Body of pancreas (tissue), 4 donors: Measurements from ENCODE around the gene CRACDL. TPM values are rescaled to one million over a fixed set of nuclear protein-coding genes. Genes with fewer than 3 reads are reported as not detected.

Experiments
- ATAC-seq: fragments of 150-250 bp; one replicate; pipeline ENCODE4 v1.9.1; 2016
- DNase-seq, 4 donors: peaks; one replicate each; pipeline ENCODE4 v3.0.0-alpha.2; 2019
- H3K27ac ChIP-seq, 4 donors: fragments of 200-600 bp; sonication (generic); 1 replicate in 3 of 4; 2 replicates in 1 of 4; pipeline versions ENCODE4 v1.5.1 to v1.6.1; 2016 to 2019; ENCODE audit warnings: mild to moderate bottlenecking in 1 of 4, mixed read lengths in 1 of 4, moderate library complexity in 1 of 4
- H3K27me3 ChIP-seq, 2 donors: fragments of 200-600 bp; sonication (generic); one replicate each; pipeline ENCODE4 v1.6.0; 2016; ENCODE audit warnings: mild to moderate bottlenecking in 1 of 2
- H3K36me3 ChIP-seq, 2 donors: fragments of 200-600 bp; sonication (generic); replicated peaks in 1 of 2; 2 replicates each; pipeline ENCODE4 v1.5.1; 2016; ENCODE audit warnings: low read depth in 2 of 2; ENCODE audit not compliant: insufficient read depth in 1 of 2
- H3K4me1 ChIP-seq: fragments of 200-600 bp; sonication (generic); one replicate; pipeline ENCODE4 v1.6.0; 2016
- H3K4me3 ChIP-seq, 2 donors: fragments of 200-600 bp; sonication (generic); 1 replicate in 1 of 2; 2 replicates in 1 of 2; pipeline ENCODE4 v1.5.1; 2016 to 2019
- H3K9me3 ChIP-seq, 3 donors: fragments of 200-600 bp; sonication (generic); 1 replicate in 2 of 3; 2 replicates in 1 of 3; pipeline ENCODE4 v1.5.1; 2016
- POLR2A ChIP-seq, 3 donors: fragments of 450-650 bp; IDR thresholded peaks; one replicate each; pipeline ENCODE4 v1.6.1; 2016; ENCODE audit warnings: antibody characterized with exemption in 3 of 3, mild to moderate bottlenecking in 2 of 3
- WGBS, 2 donors: methylation state at CpG; one replicate each; pipeline ENCODE4 v1.1.5; 2017; 5-methylcytosine and 5-hydroxymethylcytosine counted together
- intact Hi-C: fragments of 100-400 bp; cut with DNase I; formaldehyde crosslinking; loops from one replicate; pipeline ENCODE4 v1.15.1; 2023
- total RNA-seq, 2 donors: library from RNA; depleted of rRNA; stranded (reverse); fragments of >200 nt; gene quantifications; one replicate each; pipeline ENCODE4 v1.1.0, GENCODE V29; 2016
- TF ChIP-seq, protein P1 (sequence below), 7 experiments: fragments of 450-650 bp in 4 of 7; fragments of 200-600 bp in 3 of 7; sonication (generic) in 3 of 7; IDR thresholded peaks; one replicate each; pipeline ENCODE4 v1.5.1; 2016 to 2019; ENCODE audit warnings: antibody characterized with exemption in 7 of 7

CRACDL gene
- total RNA-seq, 2 donors from 2014 or later = 14.8 to 22.1 TPM

DNA sequence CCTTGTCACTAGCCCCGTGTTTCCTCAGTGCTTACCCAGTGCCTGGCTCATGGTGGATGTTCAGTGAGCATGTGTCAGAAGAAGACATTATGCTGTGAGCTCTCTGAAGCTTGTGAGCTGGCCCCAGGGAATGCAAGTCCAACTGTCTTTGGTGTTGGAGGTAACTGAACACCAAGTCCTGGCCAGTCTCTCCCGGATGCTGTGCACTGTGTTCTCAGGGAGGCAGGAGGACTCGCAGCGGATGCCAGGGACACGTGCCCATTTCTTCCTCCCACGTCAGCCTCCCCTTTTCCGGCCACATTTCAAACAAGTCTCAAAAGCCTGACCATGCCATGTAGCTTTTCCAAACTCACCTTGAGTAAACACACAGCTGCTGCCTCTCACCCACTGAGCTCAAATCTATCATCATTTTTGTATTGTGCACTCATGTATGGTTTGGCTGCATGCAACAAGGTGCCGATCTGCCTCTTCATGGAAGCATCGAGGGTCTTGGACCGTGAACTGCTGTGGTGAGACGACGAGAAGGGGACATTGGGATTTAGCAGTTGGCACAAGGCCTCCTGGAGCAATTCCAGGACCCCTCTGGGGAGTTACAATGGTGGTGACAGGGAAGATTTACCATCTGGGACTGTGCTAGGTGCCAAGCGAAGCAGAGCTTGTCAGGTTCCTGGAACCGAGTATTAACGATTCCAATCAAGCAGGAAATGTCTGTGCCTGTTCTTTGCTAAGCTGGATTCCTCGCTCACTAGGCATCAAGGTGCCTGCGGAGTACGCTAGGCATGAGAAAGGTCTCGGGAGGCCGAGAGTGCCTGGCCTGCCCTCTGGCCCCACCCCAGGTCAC, 160.7 kb downstream of the CRACDL start:
- H3K36me3 ChIP-seq = no peaks in the 10 kb centered on the region
- peak overlapping the region; percentile 37 to 85 (median 74) for H3K27ac ChIP-seq
- 62 to 68% methylated on average over 14 to 20 of the region's 20 CpGs for WGBS, 2 donors
- peak in 3 of 4 donors; percentile 50 to 89 (median 53) for DNase-seq
- TF ChIP-seq, protein P1, sequence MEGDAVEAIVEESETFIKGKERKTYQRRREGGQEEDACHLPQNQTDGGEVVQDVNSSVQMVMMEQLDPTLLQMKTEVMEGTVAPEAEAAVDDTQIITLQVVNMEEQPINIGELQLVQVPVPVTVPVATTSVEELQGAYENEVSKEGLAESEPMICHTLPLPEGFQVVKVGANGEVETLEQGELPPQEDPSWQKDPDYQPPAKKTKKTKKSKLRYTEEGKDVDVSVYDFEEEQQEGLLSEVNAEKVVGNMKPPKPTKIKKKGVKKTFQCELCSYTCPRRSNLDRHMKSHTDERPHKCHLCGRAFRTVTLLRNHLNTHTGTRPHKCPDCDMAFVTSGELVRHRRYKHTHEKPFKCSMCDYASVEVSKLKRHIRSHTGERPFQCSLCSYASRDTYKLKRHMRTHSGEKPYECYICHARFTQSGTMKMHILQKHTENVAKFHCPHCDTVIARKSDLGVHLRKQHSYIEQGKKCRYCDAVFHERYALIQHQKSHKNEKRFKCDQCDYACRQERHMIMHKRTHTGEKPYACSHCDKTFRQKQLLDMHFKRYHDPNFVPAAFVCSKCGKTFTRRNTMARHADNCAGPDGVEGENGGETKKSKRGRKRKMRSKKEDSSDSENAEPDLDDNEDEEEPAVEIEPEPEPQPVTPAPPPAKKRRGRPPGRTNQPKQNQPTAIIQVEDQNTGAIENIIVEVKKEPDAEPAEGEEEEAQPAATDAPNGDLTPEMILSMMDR (IDR thresholded peaks at IDR 0.05) = no peak
- TF ChIP-seq POLR2A (IDR thresholded peaks at IDR 0.05) = no peak
- ATAC-seq = peak; percentile 65
- intact Hi-C loops = no loop called here
- no peak overlapping the region for H3K4me3 ChIP-seq
- no peaks in the 10 kb centered on the region for H3K27me3 ChIP-seq
- peaks cover 7% of the 10 kb centered on the region for H3K4me1 ChIP-seq
- no peaks in the 10 kb centered on the region for H3K9me3 ChIP-seq

GRCh38 chr2:98773907-98774306, 162.1 kb downstream of the CRACDL start:
- ATAC-seq (no peak), DNase-seq (no peak)
- intact Hi-C loops = no loop called here
- peaks cover 19% of the 10 kb centered on the region for H3K4me1 ChIP-seq
- TF ChIP-seq, protein P1 (IDR thresholded peaks at IDR 0.05) = no peak
- TF ChIP-seq POLR2A (IDR thresholded peaks at IDR 0.05) = no peak
- H3K36me3 ChIP-seq = no peaks in the 10 kb centered on the region
- no peak overlapping the region for H3K27ac ChIP-seq
- no peaks in the 10 kb centered on the region for H3K27me3 ChIP-seq
- no peak overlapping the region for H3K4me3 ChIP-seq
- WGBS, 2 donors = 94 to 95% methylated on average over 4 of the region's 4 CpGs
- H3K9me3 ChIP-seq = no peaks in the 10 kb centered on the region

DNA sequence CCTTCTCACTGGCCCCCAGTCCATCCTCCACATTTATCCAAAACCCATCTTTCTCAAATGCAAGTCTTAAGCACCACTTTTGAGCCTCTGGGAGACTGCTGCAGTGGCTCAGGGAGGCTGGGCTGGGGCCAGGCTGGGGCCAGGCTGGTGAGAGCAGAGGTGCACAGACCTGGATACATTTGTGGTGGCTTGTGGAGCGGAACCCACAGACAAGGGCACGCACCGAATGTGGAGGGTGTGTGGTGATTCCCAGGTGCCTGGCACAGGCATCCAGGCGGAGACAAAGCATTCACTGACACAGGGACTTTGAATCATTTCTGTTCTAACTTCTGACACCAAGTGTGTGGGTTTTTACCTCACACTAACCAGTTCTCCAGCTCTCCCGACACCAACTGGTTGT, 162.9 kb downstream of the CRACDL start:
- 75 to 91% methylated on average over 2 to 5 of the region's 5 CpGs for WGBS, 2 donors
- H3K27ac ChIP-seq = no peak overlapping the region
- H3K4me1 ChIP-seq = peaks cover 26% of the 10 kb centered on the region
- no peaks in the 10 kb centered on the region for H3K9me3 ChIP-seq
- DNase-seq (no peak), ATAC-seq (no peak)
- no peaks in the 10 kb centered on the region for H3K27me3 ChIP-seq
- H3K36me3 ChIP-seq = no peaks in the 10 kb centered on the region
- TF ChIP-seq POLR2A (IDR thresholded peaks at IDR 0.05) = no peak
- TF ChIP-seq, protein P1 (IDR thresholded peaks at IDR 0.05) = no peak
- no peak overlapping the region for H3K4me3 ChIP-seq
- intact Hi-C loops = no loop called here

DNA sequence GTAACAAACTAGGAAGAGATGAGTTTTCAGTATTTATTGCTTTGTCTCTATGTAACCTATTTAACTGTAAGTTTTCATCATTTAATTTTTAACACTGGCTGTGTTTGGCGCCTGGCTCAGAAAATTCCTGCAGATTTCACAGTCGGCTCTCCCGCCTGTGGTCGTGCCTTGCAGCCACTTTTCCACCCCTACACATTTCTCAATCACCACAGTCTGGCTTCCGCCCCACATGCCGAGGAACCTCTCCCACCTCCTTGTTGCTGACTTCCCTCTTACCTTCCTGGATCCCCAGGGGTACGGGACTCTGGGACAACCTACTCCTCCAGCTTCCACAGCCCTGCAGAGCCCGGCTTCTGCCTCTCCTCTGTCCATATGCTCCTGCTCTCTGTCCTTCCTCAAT, 163.5 kb downstream of the CRACDL start:
- Histone ChIP-seq H3K4me3 (no peak overlapping the region), H3K4me1 (peaks cover 27% of the 10 kb centered on the region), H3K27me3 (no peaks in the 10 kb centered on the region), H3K27ac (no peak overlapping the region), H3K9me3 (no peaks in the 10 kb centered on the region), H3K36me3 (no peaks in the 10 kb centered on the region)
- WGBS, 2 donors = 89 to 91% methylated on average over 8 of the region's 8 CpGs
- DNase-seq (no peak), ATAC-seq (no peak)
- TF ChIP-seq POLR2A (IDR thresholded peaks at IDR 0.05) = no peak
- intact Hi-C loops = no loop called here

GRCh38 chr2:98771721-98772524, 164.1 kb downstream of the CRACDL start:
- no peak for ATAC-seq
- 66 to 73% methylated on average over 17 of the region's 17 CpGs for WGBS, 2 donors
- Histone ChIP-seq H3K9me3 (no peaks in the 10 kb centered on the region), H3K27ac (peak overlapping the region in 1 of 4 donors; percentile 64), H3K36me3 (no peaks in the 10 kb centered on the region), H3K4me3 (no peak overlapping the region), H3K27me3 (no peaks in the 10 kb centered on the region), H3K4me1 (peaks cover 27% of the 10 kb centered on the region)
- intact Hi-C loops = no loop called here
- TF ChIP-seq, protein P1 (IDR thresholded peaks at IDR 0.05) = no peak
- peak in 1 of 3 donors; percentile 24 for TF ChIP-seq POLR2A (IDR thresholded peaks at IDR 0.05)
- peak in 1 of 4 donors; percentile 36 for DNase-seq
